B cell (primary cell): ENCODE results near the gene ADA. TPM values are rescaled to one million over a fixed set of nuclear protein-coding genes. Genes with fewer than 3 reads are reported as not detected.

Experiments used
- ATAC-seq: fragments of 200-7000 bp; cut with Tn5 transposase; one replicate; pipeline ENCODE4 v1.10.0; 2021; ENCODE audit warnings: low read depth, mild to moderate bottlenecking, moderate number of reproducible peaks, moderate library complexity
- CTCF ChIA-PET: fragments of 350-600 bp; sonication (Branson Sonifier 250); formaldehyde crosslinking; loops from one replicate; lab custom pipeline; 2021; ENCODE audit warnings: antibody characterized with exemption, inconsistent platforms; lab: Charles Lee
- POLR2A ChIA-PET: fragments of 350-600 bp; sonication (Branson Sonifier 250); formaldehyde crosslinking; loops from one replicate; lab custom pipeline; 2021; ENCODE audit warnings: antibody characterized with exemption; lab: Charles Lee
- DNase-seq: peaks from one replicate; pipeline ENCODE4 v3.0.0; 2013
- H2AFZ ChIP-seq: 2 replicates; pipeline ENCODE4 v1.6.1; 2012; ENCODE audit warnings: mild to moderate bottlenecking, low read depth, low read length; ENCODE audit not compliant: insufficient read depth, poor library complexity, severe bottlenecking
- H3K27ac ChIP-seq, 2 donors: 1 replicate in 1 of 2; 2 replicates in 1 of 2; pipeline ENCODE4 v1.5.1; 2012 to 2013; ENCODE audit warnings: low read length in 2 of 2, mild to moderate bottlenecking in 2 of 2, moderate library complexity in 1 of 2
- H3K27me3 ChIP-seq, 4 experiments: fragments of 200-600 bp in 1 of 4; sonication (generic) in 1 of 4; replicated peaks in 1 of 4; 1 replicate in 2 of 4; 2 replicates in 2 of 4; pipeline versions ENCODE4 v1.6.1 to v1.7.0; 2013 to 2016; ENCODE audit warnings: low read length in 3 of 4, mild to moderate bottlenecking in 2 of 4, mixed read lengths in 1 of 4, moderate library complexity in 1 of 4; ENCODE audit not compliant: insufficient read depth in 4 of 4, control insufficient read depth in 3 of 4; ENCODE audit errors: control extremely low read depth in 1 of 4
- H3K36me3 ChIP-seq, 2 experiments: replicated peaks in 1 of 2; 1 replicate in 1 of 2; 2 replicates in 1 of 2; pipeline versions ENCODE4 v1.6.1 to v1.7.1; 2013; ENCODE audit warnings: low read length in 1 of 2; ENCODE audit not compliant: insufficient read depth in 2 of 2, control insufficient read depth in 1 of 2; ENCODE audit errors: control extremely low read depth in 1 of 2, extremely low read depth in 1 of 2
- H3K4me1 ChIP-seq, 2 donors: fragments of 200-600 bp in 1 of 2; sonication (generic) in 1 of 2; 1 replicate in 1 of 2; 2 replicates in 1 of 2; pipeline versions ENCODE4 v1.5.1 to v1.6.1; 2013 to 2017; ENCODE audit warnings: low read length in 2 of 2; ENCODE audit not compliant: control insufficient read depth in 2 of 2, insufficient read depth in 2 of 2
- H3K4me2 ChIP-seq: replicated peaks from 2 replicates; pipeline ENCODE3; 2012; ENCODE audit warnings: mild to moderate bottlenecking, low read depth, low read length; ENCODE audit not compliant: poor library complexity, severe bottlenecking
- H3K4me3 ChIP-seq, 5 experiments: fragments of 200-600 bp in 1 of 5; sonication (generic) in 1 of 5; 1 replicate in 3 of 5; 2 replicates in 2 of 5; pipeline versions ENCODE4 v1.5.1 to v1.7.0; 2011 to 2016; ENCODE audit warnings: low read length in 4 of 5, mild to moderate bottlenecking in 4 of 5, low read depth in 2 of 5, control low read depth in 1 of 5, moderate library complexity in 1 of 5; ENCODE audit not compliant: insufficient read depth in 1 of 5; ENCODE audit errors: control extremely low read depth in 1 of 5, extremely low read depth in 1 of 5
- H3K79me2 ChIP-seq: fragments of 200-600 bp; sonication (generic); one replicate; pipeline ENCODE4 v1.6.0; 2016; ENCODE audit warnings: low read length; ENCODE audit not compliant: control insufficient read depth, insufficient read depth
- H3K9ac ChIP-seq: fragments of 200-600 bp; sonication (generic); 2 replicates; pipeline ENCODE4 v1.6.1; 2017; ENCODE audit warnings: mild to moderate bottlenecking, low read length, moderate library complexity
- H3K9me3 ChIP-seq, 3 donors: one replicate each; pipeline versions ENCODE4 v1.6.1 to v1.7.1; 2013; ENCODE audit warnings: low read length in 2 of 3; ENCODE audit not compliant: control insufficient read depth in 2 of 3, insufficient read depth in 1 of 3; ENCODE audit errors: control extremely low read depth in 1 of 3
- H4K20me1 ChIP-seq: 2 replicates; pipeline ENCODE4 v1.6.0; 2012; ENCODE audit warnings: mild to moderate bottlenecking, low read length; ENCODE audit not compliant: insufficient read depth, control insufficient read depth, poor library complexity, severe bottlenecking
- H3K27ac Mint-ChIP-seq: one replicate; pipeline ENCODE4 v1.8.0; 2021; ENCODE audit warnings: mixed read lengths
- H3K27me3 Mint-ChIP-seq: one replicate; pipeline ENCODE4 v1.8.0; 2021; ENCODE audit warnings: mixed read lengths
- H3K4me1 Mint-ChIP-seq: one replicate; pipeline ENCODE4 v1.8.0; 2021; ENCODE audit warnings: mixed read lengths
- H3K4me3 Mint-ChIP-seq: one replicate; pipeline ENCODE4 v1.8.0; 2021; ENCODE audit warnings: mixed read lengths
- H3K9me3 Mint-ChIP-seq: one replicate; pipeline ENCODE4 v1.8.0; 2022; ENCODE audit warnings: mixed read lengths; ENCODE audit not compliant: insufficient read depth
- CTCF ChIP-seq: fragments of 200-600 bp; IDR thresholded peaks from one replicate; pipeline ENCODE4 v1.8.0; 2022; ENCODE audit warnings: antibody characterized with exemption, mild to moderate bottlenecking
- EZH2 ChIP-seq: IDR thresholded peaks from 2 replicates; pipeline ENCODE4 v1.6.1; 2012; ENCODE audit warnings: borderline replicate concordance, low read depth, mild to moderate bottlenecking, moderate library complexity, low read length; ENCODE audit not compliant: insufficient read depth, poor library complexity, severe bottlenecking
- WGBS: methylation state at CpG from one replicate; pipeline ENCODE4 v1.1.5; 2013; ENCODE audit warnings: missing lambda C conversion rate; ENCODE audit not compliant: insufficient coverage; 5-methylcytosine and 5-hydroxymethylcytosine counted together
- intact Hi-C: fragments of 100-400 bp; cut with micrococcal nuclease; formaldehyde crosslinking; loops from one replicate; pipeline ENCODE4 v1.10.0; 2022
- polyA plus RNA-seq: library from polyadenylated mRNA; depleted of rRNA; stranded (reverse); fragments of >200 nt; gene quantifications from 2 replicates; pipeline ENCODE4 v1.2.3, GENCODE V29; 2012
- total RNA-seq, 2 donors: library from RNA; stranded (reverse); fragments of 120-200 nt in 1 of 2; gene quantifications; 1 replicate in 1 of 2; 2 replicates in 1 of 2; pipeline versions ENCODE4 v1.2.3 to v1.2.4, GENCODE V29; 2013 to 2022

Gene ADA
- total and polyA plus RNA-seq, 2 donors (not counting 1 experiment from before 2014, with no cell fraction given) = 10.0 to 34.2 TPM

- Mint-ChIP-seq H3K9me3 (no peaks in the 10 kb centered on the region), H3K27ac (no peak overlapping the region), H3K27me3 (no peaks in the 10 kb centered on the region), H3K4me1 (peaks cover 5% of the 10 kb centered on the region), H3K4me3 (no peak overlapping the region)
- no peaks in the 10 kb centered on the region for H3K27me3 ChIP-seq
- peaks cover 0 to 3% of the 10 kb centered on the region in 2 experiments for H3K36me3 ChIP-seq
- H3K4me1 ChIP-seq = no peaks in the 10 kb centered on the region
- H3K9ac ChIP-seq = no peak overlapping the region
- no peak for TF ChIP-seq CTCF
- TF ChIP-seq EZH2 = no peak
- POLR2A ChIA-PET = interaction anchor here (1.0 kb wide), 1 partner anchor 46 kb away, joined by 4 read pairs; no protein-coding TSS in a partner anchor
- H4K20me1 ChIP-seq = no peaks in the 10 kb centered on the region
- no peak for DNase-seq
- intact Hi-C loops = no loop called here
- H3K9me3 ChIP-seq = peaks cover 0 to 10% (median 7%) of the 10 kb centered on the region in 3 donors
- ATAC-seq = no peak
- H3K79me2 ChIP-seq = no peaks in the 10 kb centered on the region
- no peak overlapping the region for H2AFZ ChIP-seq
- H3K4me2 ChIP-seq = no peak overlapping the region
- 94% methylated on average over 13 of the region's 13 CpGs for WGBS
- H3K4me3 ChIP-seq = no peak overlapping the region
- no peak overlapping the region for H3K27ac ChIP-seq
- CTCF ChIA-PET = interaction anchor here (1.3 to 1.5 kb wide), 2 partner anchors 54 to 56 kb away, joined by 3 to 6 read pairs; no protein-coding TSS in a partner anchor
These were observed 24.0 kb downstream of the ADA start for GRCh38 chr20:44627364-44628010.

- CTCF ChIA-PET = interaction anchor here (0.5 to 1.5 kb wide), 4 partner anchors 11 to 57 kb away, joined by 3 to 6 read pairs (median 4); no protein-coding TSS in a partner anchor
- Mint-ChIP-seq H3K27me3 (no peaks in the 10 kb centered on the region), H3K9me3 (no peaks in the 10 kb centered on the region), H3K27ac (peak overlapping the region; percentile 20), H3K4me3 (no peak overlapping the region), H3K4me1 (peaks cover 5% of the 10 kb centered on the region)
- H3K27ac ChIP-seq = no peak overlapping the region
- no peaks in the 10 kb centered on the region for H3K27me3 ChIP-seq
- intact Hi-C loops = no loop called here
- POLR2A ChIA-PET = interaction anchor here (0.6 to 1.3 kb wide), 2 partner anchors 12 to 151 kb away, joined by 3 to 4 read pairs; partner anchors contain the start of gene TTPAL
- DNase-seq (no peak), ATAC-seq (no peak)
- H3K4me2 ChIP-seq = no peak overlapping the region
- no peaks in the 10 kb centered on the region for H4K20me1 ChIP-seq
- TF ChIP-seq EZH2 (no peak), CTCF (no peak)
- no peaks in the 10 kb centered on the region for H3K4me1 ChIP-seq
- 97% methylated on average over 4 of the region's 7 CpGs for WGBS
- peaks cover 0 to 12% of the 10 kb centered on the region in 2 experiments for H3K36me3 ChIP-seq
- no peak overlapping the region for H3K9ac ChIP-seq
- no peak overlapping the region for H2AFZ ChIP-seq
- no peak overlapping the region for H3K4me3 ChIP-seq
- H3K9me3 ChIP-seq = peaks cover 0 to 11% (median 7%) of the 10 kb centered on the region in 3 donors
- no peaks in the 10 kb centered on the region for H3K79me2 ChIP-seq
These were observed 25.2 kb downstream of the ADA start for GRCh38 chr20:44626278-44626677.
